HG03175 (cell line): ENCODE data around the gene PPM1K.

Experiments used
- ATAC-seq: cut with Tn5 transposase; IDR thresholded peaks from one replicate; pipeline ENCODE4 v1.9.1; 2021; ENCODE audit warnings: mild to moderate bottlenecking, moderate library complexity; ENCODE audit not compliant: unreplicated experiment

PPM1K gene

DNA sequence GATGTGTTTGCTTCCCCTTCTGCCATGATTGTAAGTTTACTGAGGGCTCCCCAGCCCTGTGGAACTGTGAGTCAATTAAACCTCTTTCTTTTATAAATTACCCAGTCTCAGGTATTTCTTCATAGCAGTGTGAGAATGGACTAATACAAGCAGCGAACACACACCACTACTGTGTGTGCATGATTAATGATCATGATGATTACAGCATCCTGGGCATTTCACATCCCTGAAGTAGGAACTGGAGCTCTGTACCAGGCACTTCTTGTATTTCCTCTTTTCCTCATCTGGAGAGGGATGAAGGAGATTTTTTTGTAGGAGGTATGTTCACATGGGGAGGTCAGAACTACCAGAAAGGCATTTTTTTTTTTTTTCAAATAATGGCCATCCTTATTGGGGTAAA is 60.8 kb downstream of the PPM1K start:
- ATAC-seq: no peak

GRCh38 chr4:88219099-88219498 is 65.3 kb downstream of the PPM1K start:
- peak; percentile 81 for ATAC-seq

- no peak for ATAC-seq
Measured at GRCh38 chr4:88217169-88217568, 67.2 kb downstream of the PPM1K start.

DNA sequence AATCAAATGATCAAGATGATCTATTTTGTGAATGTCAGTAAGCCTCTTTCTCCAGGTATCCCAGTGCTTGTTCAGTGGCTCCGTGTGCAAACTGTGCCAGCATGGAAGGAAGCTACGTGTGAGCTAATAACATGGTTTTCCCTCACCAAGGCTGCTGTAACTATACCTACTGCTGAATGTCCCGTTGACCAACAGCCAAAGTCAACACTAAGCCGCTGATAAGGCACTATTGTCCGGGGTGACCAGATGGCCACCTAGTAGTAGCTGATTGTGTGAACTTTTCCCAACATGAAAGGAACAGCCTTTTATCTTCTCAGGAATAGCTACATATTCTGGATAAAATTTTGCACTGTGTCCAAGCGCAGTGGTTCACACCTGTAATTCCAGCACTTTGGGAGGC is 68.0 kb downstream of the PPM1K start:
- ATAC-seq: no peak

- ATAC-seq: no peak
Measured at GRCh38 chr4:88215351-88215750, 69.0 kb downstream of the PPM1K start.

DNA sequence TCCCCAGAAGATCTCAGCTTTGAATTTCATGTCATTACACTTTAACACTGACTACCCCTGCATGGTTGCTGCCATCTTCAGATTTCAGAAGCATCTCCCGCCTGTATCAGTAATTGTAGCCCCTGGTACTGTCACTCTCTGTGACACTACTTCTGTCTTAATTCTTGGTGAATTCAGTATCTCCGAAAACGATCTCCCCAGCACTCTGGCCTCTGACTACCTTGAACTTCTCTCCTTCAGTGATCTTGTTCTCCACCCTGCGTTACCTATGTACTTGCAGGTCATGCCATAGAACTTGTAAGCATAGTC is 72.2 kb downstream of the PPM1K start:
- ATAC-seq: peak; percentile 21

DNA sequence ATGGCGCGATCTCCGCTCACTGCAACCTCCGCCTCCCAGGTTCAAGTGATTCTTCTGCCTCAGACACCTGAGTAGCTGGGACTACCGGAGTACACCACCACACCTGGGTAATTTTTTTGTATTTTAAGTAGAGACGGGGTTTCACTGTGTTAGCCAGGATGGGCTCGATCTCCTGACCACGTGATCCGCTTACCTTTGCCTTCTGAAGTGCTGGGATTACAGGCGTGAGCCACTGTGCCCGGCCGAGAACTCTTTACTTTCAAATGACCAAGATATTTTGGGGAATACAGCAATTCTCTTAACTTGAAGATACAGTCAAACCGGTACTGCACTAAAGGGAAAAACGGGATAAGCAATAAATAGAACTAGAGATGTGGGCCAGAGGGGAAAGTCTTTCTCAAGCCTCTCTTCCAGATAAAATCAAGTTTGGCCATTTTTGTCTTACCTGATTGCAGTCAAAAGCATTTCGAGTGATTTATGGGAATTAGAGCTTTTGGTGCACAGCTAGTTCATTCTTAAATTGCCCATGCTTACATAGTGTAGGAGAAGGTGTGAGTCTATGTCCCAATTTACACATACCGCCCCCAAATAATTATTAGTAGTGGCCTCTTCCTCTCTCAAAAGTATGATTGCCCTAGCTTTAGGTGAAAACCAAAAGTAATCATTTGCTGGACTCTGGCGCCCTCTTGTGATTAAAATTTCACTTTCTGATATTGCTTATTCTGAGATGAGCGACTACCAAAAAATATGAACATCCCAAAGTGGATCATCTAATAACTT is 72.7 kb downstream of the PPM1K start:
- ATAC-seq: peak; percentile 63

GRCh38 chr4:88208156-88208555 is 76.2 kb downstream of the PPM1K start:
- no peak for ATAC-seq
